Activated CD4-positive, alpha-beta T cell treated with anti-CD3 and anti-CD28 coated beads, Interleukin-2, amount 10 ng/mL, durations not matched to agents 24 days and 14 days (primary cell): ENCODE data around the gene DNASE1L3. TPM values are rescaled to one million over a fixed set of nuclear protein-coding genes. Genes with fewer than 3 reads are reported as not detected.
A peak's percentile ranks its signal among the peaks of the same experiment; 100 is the strongest.
"Not testable (repeated sequence)": the region's sequence is repeated elsewhere in the genome, so short reads cannot be mapped to it uniquely, and the experiment has no call there.

ENCODE experiments used
- DNase-seq: peaks from one replicate; pipeline ENCODE4 v3.0.0; 2022
- H3K27ac Mint-ChIP-seq: one replicate; pipeline ENCODE4 v1.8.0; 2022; ENCODE audit warnings: mild to moderate bottlenecking, mixed read lengths
- H3K27me3 Mint-ChIP-seq: one replicate; pipeline ENCODE4 v1.8.0; 2022; ENCODE audit warnings: mixed read lengths
- H3K36me3 Mint-ChIP-seq: one replicate; pipeline ENCODE4 v1.8.0; 2022; ENCODE audit warnings: low read depth, mild to moderate bottlenecking, mixed read lengths
- H3K4me1 Mint-ChIP-seq: one replicate; pipeline ENCODE4 v1.8.0; 2021; ENCODE audit warnings: mixed read lengths
- H3K4me3 Mint-ChIP-seq: one replicate; pipeline ENCODE4 v1.8.0; 2022; ENCODE audit warnings: mild to moderate bottlenecking, moderate library complexity, mixed read lengths
- H3K9me3 Mint-ChIP-seq: one replicate; pipeline ENCODE4 v1.8.0; 2021; ENCODE audit warnings: mixed read lengths
- intact Hi-C: fragments of 100-400 bp; cut with micrococcal nuclease; formaldehyde crosslinking; loops from one replicate; pipeline ENCODE4 v1.15.1; 2023
- total RNA-seq: library from RNA; stranded (reverse); gene quantifications from 2 replicates; pipeline ENCODE4 v1.2.3, GENCODE V29; 2022

Gene DNASE1L3
- total RNA-seq, 1 donor from 2014 or later: not detected

DNA sequence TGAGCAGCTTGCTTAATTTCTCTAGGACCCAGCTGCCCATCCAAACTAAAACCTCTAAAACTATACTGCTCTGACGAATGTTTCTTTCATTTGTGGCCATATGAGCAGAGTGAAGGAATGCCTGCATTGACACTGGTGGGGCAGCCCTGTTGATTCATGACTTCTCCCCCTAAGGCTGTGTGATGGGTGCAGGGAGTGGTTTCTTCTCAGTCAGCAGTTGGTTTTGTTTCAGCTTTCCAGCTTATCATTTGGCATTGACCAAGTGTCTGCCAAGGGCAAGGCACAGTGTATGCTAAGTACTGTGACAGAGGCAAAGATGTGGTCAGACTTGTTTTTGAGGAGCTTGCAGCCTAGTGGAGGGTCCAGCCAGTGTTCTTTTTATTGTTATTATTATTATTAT is 31.6 kb upstream of the DNASE1L3 start:
- H3K4me1 Mint-ChIP-seq: peaks cover 9% of the 10 kb centered on the region
- H3K36me3 Mint-ChIP-seq: peaks cover 2% of the 10 kb centered on the region
- DNase-seq: no peak
- no peak overlapping the region for H3K4me3 Mint-ChIP-seq
- H3K27ac Mint-ChIP-seq: no peak overlapping the region
- H3K27me3 Mint-ChIP-seq: peaks cover 4% of the 10 kb centered on the region
- no peaks in the 10 kb centered on the region for H3K9me3 Mint-ChIP-seq
- intact Hi-C loops: no loop called here

DNA sequence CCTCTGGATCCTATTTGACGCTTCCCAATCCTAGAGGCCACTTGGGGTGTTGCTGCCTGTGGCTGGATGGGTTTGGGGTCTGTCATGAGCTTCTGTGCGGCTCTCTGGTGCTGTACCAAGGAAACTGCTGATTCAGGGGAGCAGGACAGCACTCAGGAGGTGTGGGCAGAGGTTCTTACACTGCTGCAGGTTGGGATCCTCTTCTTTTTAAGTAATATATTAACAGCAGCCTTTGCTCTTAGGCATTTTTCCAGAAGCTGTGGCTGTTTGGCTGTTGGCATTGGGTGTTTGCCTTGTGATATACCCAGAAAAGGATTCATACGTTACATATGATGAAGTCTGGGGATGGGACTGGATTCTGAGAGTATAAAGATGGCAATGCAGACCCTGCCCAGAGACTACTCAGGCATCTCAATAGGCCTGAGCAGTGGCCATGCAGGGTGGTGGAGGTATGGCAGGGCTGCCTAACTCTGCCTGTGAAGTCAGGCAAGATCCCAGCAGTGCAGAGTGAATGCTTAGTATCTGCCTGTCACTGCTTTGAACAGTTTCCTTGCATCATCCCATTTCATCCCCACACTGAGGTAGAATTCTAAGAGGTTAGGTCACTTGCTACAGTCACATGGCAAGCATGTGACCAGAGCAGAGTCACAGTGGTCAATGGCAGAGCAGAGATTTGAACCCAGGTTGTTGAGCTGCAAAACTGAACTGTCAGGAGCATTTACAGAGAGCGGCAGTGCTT is 30.7 kb upstream of the DNASE1L3 start:
- H3K27ac Mint-ChIP-seq: no peak overlapping the region
- no peak for DNase-seq
- H3K9me3 Mint-ChIP-seq: no peaks in the 10 kb centered on the region
- peaks cover 13% of the 10 kb centered on the region for H3K4me1 Mint-ChIP-seq
- peaks cover 2% of the 10 kb centered on the region for H3K36me3 Mint-ChIP-seq
- H3K27me3 Mint-ChIP-seq: peaks cover 4% of the 10 kb centered on the region
- no peak overlapping the region for H3K4me3 Mint-ChIP-seq
- intact Hi-C loops: no loop called here

DNA sequence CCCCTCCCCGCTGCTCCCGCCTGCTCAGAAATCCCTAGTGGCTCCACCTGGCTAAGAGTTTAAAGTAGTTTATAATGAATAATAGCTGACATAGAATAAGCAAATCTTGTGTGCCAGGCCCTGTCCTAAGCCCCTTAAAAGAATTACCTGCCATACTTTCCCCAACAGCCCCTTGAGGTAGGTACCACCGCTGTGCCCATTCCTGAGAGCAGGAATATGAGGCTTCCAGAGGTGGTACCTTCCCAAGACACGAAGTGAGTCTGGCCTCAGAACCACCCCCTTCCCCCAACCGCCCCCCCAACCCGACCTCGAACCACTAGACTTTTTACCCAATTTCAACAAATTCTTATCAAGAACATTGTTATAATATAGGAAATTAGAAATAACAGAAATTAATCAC is 28.1 kb upstream of the DNASE1L3 start:
- H3K4me3 Mint-ChIP-seq: peak overlapping the region; percentile 94
- peaks cover 13% of the 10 kb centered on the region for H3K27me3 Mint-ChIP-seq
- H3K27ac Mint-ChIP-seq: no peak overlapping the region
- H3K9me3 Mint-ChIP-seq: no peaks in the 10 kb centered on the region
- intact Hi-C loops: loop anchor here (5.0 to 10.0 kb wide), 2 partner anchors 293 to 484 kb away; partner anchors contain the start of gene SLMAP
- H3K36me3 Mint-ChIP-seq: peaks cover 2% of the 10 kb centered on the region
- no peak for DNase-seq
- peaks cover 15% of the 10 kb centered on the region for H3K4me1 Mint-ChIP-seq

DNA sequence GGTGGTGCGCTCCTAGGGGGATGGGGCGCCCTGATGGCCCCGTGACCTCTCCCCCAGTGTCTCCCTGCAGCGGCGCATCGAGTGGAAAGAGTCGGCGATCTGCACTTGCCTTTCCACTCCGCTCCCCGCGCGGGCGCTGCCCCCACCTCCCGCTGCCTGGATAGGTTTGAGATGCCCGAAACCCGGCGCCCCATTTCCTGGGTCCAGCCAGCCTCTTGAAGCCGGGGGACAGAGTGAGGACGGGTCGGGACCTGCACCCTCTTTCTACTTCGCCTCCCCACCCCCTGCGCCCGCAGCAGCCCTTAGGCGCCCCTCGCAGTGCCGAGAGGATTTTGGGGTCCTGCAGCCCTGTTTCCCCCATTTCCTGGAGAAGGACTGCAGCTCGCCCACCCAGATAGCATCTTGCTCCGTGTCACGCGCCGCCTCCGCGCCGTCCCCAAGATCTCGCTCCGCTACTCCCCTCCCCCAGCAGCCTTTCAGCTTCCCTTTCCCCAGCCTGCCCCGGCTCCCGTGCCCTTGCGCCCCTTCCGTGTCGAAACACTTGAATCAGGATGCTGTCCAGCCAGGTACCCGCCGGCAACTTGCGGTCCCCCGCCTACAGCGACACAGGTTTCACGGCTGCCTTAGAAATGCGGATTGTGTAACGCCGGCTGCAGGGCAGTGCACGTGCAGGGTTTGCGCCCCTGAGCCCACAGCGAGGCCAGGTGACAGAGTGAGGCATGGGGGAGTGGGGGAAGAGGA is 27.3 kb upstream of the DNASE1L3 start:
- Mint-ChIP-seq H3K36me3 (peaks cover 2% of the 10 kb centered on the region), H3K27me3 (peaks cover 20% of the 10 kb centered on the region), H3K4me1 (peaks cover 15% of the 10 kb centered on the region), H3K9me3 (no peaks in the 10 kb centered on the region), H3K4me3 (peak overlapping the region; percentile 94), H3K27ac (peak overlapping the region; percentile 83)
- peak; percentile 80 for DNase-seq
- intact Hi-C loops: loop anchor here (1.0 to 10.0 kb wide), 3 partner anchors 68 to 483 kb away; partner anchors contain the start of genes HTD2, RPP14 and SLMAP

DNA sequence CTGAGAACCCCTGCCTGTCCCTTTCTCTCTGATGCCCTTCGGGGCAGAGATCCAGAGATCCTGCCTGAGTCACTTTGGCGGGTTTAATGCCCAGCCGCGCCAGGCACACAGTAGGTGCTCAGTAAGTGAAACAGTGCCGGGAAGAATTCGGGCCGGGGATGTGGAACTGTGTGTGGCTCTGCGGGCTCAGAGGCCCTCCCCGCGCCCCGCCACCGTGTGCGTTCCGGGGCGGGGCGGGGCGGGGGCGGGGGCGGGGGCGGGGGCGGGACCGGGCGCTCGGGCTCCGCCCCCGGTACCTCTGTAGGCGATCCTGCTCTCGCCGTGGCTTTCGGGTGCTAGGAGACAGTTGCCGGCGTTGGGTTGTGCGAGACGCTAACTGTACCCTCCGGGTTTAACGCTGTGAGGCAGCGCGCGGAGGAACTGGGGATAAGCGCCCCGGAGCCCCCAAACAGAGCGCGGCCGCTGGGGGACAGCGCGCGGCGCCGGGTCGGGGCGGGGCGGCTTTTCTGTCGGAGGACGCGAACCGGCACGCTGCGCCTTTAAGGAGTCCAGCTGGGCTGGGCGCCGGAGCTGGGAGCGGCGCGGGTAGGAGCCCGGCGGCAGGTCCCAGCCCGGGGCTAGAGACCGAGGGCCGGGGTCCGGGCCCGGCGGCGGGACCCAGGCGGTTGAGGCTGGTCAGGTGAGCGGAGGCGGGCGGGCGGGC is 26.6 kb upstream of the DNASE1L3 start, which contains the start of gene ABHD6:
ABHD6 (plus strand) TSS at position 555 of the 703 bp plus-strand sequence. CDS start 18,795 bp downstream, outside the sequence.
- peaks cover 27% of the 10 kb centered on the region for H3K27me3 Mint-ChIP-seq

DNA sequence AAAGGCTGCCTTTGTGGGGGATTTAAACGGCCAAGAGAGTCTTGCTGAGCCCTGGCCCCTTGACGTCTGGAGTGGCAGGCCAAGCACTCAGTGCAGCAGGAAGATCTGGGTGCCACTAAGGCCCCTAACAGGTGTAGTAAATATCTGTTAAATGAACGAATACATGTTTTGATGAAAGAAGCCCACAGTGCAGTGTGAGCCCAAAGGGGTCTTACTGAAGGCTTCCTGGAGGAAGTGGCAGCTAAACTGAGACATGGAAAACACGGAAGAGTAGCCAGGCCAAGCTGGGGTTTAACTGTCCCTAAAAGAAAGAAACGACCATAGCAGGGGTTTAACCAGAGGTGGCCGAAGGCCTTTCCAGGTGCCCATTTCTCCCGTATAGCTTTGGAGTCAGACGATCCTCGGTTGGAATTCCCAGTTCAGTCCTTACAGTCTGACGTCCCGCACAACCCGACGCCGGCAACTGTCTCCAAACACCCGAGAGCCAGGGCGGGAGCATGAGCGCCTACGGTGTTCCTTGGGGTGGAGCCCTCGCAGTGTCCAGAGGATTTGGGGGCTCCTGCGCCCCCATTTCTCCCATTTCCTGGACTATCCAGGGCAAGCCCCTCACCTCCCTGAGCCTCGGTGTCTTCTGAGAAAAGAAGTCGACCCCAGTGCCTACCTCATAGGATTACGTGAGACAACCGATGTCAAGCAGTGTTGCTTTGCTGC is 25.9 kb upstream of the DNASE1L3 start:
- H3K27ac Mint-ChIP-seq: peak overlapping the region; percentile 78
- peaks cover 34% of the 10 kb centered on the region for H3K27me3 Mint-ChIP-seq
- H3K4me3 Mint-ChIP-seq: peak overlapping the region; percentile 94
- peaks cover 15% of the 10 kb centered on the region for H3K4me1 Mint-ChIP-seq
- intact Hi-C loops: loop anchor here (1.0 to 10.0 kb wide), 3 partner anchors 70 to 482 kb away; partner anchors contain the start of genes HTD2, RPP14 and SLMAP
- DNase-seq: no peak
- H3K9me3 Mint-ChIP-seq: no peaks in the 10 kb centered on the region
- H3K36me3 Mint-ChIP-seq: peaks cover 2% of the 10 kb centered on the region

More for the DNA sequence above, 26.6 kb upstream of the DNASE1L3 start, which contains the start of gene ABHD6:
- intact Hi-C loops: loop anchor here (1.0 to 10.0 kb wide), 3 partner anchors 69 to 483 kb away; partner anchors contain the start of genes HTD2, RPP14 and SLMAP
- Mint-ChIP-seq H3K9me3 (no peaks in the 10 kb centered on the region), H3K27ac (peak within 1 kb of the TSS; percentile 83), H3K4me1 (peaks cover 15% of the 10 kb centered on the region), H3K4me3 (peak within 1 kb of the TSS; percentile 94), H3K36me3 (peaks cover 2% of the 10 kb centered on the region)
- DNase-seq: peak; percentile 95

DNA sequence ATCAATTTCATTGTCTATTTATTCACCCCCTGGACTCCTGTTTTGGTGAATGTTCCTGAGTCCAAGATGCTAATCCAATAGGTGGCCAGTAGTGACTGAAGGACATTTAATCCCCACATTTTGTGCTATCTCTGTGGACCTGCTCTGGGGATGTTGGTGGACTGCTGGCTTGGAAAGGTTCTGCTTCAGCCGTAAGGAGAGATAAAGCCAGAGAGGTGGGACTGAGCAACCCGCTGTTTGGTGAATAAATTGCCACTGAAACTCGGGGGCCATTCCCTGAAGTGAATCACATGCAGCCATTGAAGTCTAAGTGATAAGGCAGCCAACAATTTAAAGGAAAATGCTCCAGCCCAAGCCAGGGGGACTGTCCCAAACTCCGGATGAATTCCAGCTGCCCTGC is 25.2 kb upstream of the DNASE1L3 start:
- Mint-ChIP-seq H3K36me3 (peaks cover 2% of the 10 kb centered on the region), H3K9me3 (no peaks in the 10 kb centered on the region)

DNA sequence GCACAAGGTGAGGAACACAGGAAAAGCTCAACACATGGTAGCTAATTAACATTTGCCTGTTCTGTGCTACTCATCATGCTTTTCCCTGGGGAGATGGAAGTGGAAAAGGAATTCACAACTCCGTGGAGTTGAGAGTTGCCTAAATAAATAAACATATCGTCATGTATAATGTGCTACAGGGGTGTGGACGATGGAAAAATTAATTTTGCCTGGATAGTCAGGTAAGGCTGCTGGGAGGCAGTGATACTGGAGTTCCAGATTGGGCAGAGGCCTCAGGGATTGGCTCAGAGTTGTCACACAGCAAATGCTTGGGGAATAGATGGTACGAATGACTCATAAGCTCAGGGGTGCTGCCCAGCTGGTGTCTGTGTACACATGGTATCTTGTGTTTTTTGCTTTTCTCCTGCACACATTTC is 23.8 kb upstream of the DNASE1L3 start:
- Mint-ChIP-seq H3K4me1 (peaks cover 11% of the 10 kb centered on the region), H3K27ac (no peak overlapping the region), H3K27me3 (peaks cover 51% of the 10 kb centered on the region), H3K9me3 (no peaks in the 10 kb centered on the region), H3K36me3 (peaks cover under 1% of the 10 kb centered on the region), H3K4me3 (no peak overlapping the region)
- DNase-seq: no peak
- intact Hi-C loops: loop anchor here (2.0 to 10.0 kb wide), 2 partner anchors 18 to 480 kb away; partner anchors contain the start of gene SLMAP

More for the DNA sequence above, 25.2 kb upstream of the DNASE1L3 start:
- intact Hi-C loops: loop anchor here (2.0 to 10.0 kb wide), 3 partner anchors 19 to 481 kb away; partner anchors contain the start of gene SLMAP
- Mint-ChIP-seq H3K27ac (no peak overlapping the region), H3K27me3 (peaks cover 41% of the 10 kb centered on the region), H3K4me1 (peaks cover 12% of the 10 kb centered on the region), H3K4me3 (no peak overlapping the region)
- DNase-seq: no peak

DNA sequence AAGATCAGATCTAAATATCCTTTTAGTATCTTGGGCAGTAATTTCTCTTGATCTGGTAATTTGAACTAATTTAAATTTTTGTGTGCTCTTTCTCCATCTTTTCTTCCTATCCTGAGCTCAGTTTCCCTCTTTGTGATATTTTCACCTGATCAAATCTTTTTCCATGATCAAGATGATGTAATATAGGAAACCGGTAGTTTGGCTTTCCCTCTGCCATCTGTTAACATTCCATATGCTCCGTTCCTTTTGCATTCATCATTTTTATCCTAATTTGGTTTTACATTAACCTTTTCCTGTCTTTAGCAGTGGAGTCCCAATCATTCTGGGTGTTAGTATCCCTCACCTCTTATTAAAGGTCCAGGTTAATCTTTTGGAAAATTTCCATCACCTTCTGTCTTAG is 20.9 kb upstream of the DNASE1L3 start:
- Mint-ChIP-seq H3K9me3 (no peaks in the 10 kb centered on the region), H3K4me1 (peaks cover 3% of the 10 kb centered on the region), H3K4me3 (no peak overlapping the region), H3K27ac (no peak overlapping the region), H3K36me3 (no peaks in the 10 kb centered on the region), H3K27me3 (peaks cover 58% of the 10 kb centered on the region)
- intact Hi-C loops: loop anchor here (10.0 kb wide), 1 partner anchor 477 kb away; the partner anchor contains the start of gene SLMAP
- DNase-seq: no peak

DNA sequence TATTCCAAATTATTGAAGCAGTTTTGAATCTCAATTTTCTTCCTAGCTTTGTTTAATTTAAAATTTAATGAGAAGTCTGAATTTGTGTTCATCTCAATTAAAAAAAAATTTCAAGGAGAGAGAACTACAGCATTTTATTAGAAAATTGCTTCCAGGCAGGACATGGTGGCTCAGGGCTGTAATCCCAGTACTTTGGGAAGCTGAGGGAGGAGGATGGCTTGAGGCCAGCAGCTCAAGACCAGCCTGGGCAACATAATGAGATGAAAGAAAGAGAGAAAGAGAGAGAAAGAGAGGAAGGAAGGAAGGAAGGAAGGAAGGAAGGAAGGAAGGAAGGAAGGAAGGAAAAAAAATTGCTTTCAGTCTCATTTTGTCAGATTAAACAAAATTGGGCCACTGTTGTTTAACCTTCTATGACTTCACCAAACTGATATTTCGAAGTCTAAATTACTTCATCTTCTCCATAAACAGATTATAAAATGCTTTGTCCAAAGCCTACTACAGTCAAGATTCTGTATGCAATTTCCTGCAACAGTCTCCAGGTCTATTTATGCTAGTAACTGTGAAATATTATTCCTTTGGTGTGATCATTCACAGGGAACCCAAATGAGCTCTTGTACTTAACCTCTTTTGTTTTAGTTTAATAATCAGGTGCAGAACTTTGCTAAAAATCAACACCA is 20.2 kb upstream of the DNASE1L3 start:
- Mint-ChIP-seq H3K4me3 (no peak overlapping the region), H3K36me3 (no peaks in the 10 kb centered on the region), H3K9me3 (no peaks in the 10 kb centered on the region), H3K27ac (no peak overlapping the region), H3K27me3 (peaks cover 58% of the 10 kb centered on the region), H3K4me1 (no peaks in the 10 kb centered on the region)
- intact Hi-C loops: loop anchor here (10.0 kb wide), 1 partner anchor 476 kb away; the partner anchor contains the start of gene SLMAP
- DNase-seq: no peak

DNA sequence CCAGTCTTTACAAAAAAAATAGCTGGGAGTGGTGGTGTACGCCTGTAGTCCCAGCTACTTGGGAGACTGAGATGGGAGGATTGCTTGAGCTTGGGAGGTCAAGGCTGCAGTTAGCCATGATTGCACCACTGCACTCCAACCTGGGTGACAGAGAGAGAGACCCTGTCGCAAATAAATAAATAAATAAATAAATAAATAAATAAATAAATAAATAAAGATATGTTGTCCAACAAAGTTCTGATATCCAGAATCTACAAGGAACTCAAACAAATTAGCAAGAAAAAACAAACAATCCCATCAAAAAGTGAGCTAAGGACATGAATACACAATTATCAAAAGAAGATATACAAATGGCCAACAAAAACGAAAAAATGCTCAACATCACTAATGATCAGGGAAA is 17.2 kb upstream of the DNASE1L3 start:
- intact Hi-C loops, H3K4me3 Mint-ChIP-seq, H3K36me3 Mint-ChIP-seq, H3K4me1 Mint-ChIP-seq, DNase-seq, H3K27ac Mint-ChIP-seq, H3K9me3 Mint-ChIP-seq: not testable (repeated sequence)
- H3K27me3 Mint-ChIP-seq: peaks cover 48% of the 10 kb centered on the region

DNA sequence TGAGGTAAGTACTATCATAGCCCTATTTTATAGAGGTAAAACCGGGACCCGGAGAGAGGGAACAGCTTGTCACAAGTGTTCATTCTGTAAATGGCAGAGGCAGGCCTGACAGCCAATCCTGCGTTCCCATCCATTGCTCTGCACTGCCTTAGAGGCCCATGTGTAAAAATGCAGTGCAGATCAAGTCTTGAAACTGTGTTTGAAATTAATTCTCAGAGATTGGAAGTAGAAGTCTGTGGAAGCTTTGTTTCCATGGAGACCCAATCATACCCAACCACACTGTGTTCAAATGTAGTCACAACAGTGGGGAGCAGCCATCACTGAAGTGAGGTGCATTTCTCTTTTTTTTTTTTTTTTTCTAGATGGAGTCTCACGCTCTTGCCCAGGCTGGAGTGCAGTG is 13.1 kb upstream of the DNASE1L3 start:
- H3K27ac Mint-ChIP-seq: no peak overlapping the region
- no peaks in the 10 kb centered on the region for H3K4me1 Mint-ChIP-seq
- no peak overlapping the region for H3K4me3 Mint-ChIP-seq
- no peaks in the 10 kb centered on the region for H3K9me3 Mint-ChIP-seq
- H3K36me3 Mint-ChIP-seq: no peaks in the 10 kb centered on the region
- intact Hi-C loops: no loop called here
- H3K27me3 Mint-ChIP-seq: peaks cover 17% of the 10 kb centered on the region
- no peak for DNase-seq
